ENCODE results near the gene CSTPP1.

GRCh38 chr11:47155879-47156278 lies 219.3 kb downstream of the CSTPP1 start:
- TF ChIP-seq CTCF (IDR thresholded peaks at IDR 0.05) (no peak), ZFX (IDR thresholded peaks at IDR 0.05; ENCODE audit: borderline replicate concordance) (no peak)

All from 22Rv1 (cell line).